Esophagus (tissue), 2 donors: Measurements from ENCODE around the gene ZNF549. TPM values are rescaled to one million over a fixed set of nuclear protein-coding genes. Genes with fewer than 3 reads are reported as not detected.

Experiments used
- H3K27ac ChIP-seq, 2 donors: one replicate each; pipeline ENCODE4 v1.5.1; 2013; ENCODE audit warnings: low read depth in 2 of 2, mild to moderate bottlenecking in 2 of 2, inconsistent platforms in 1 of 2, low read length in 1 of 2, moderate library complexity in 1 of 2
- H3K27me3 ChIP-seq, 2 donors: one replicate each; pipeline ENCODE4 v1.6.1; 2013; ENCODE audit warnings: low read length in 2 of 2, control low read depth in 1 of 2, mild to moderate bottlenecking in 1 of 2; ENCODE audit not compliant: insufficient read depth in 2 of 2, control insufficient read depth in 1 of 2
- H3K36me3 ChIP-seq, 2 donors: one replicate each; pipeline ENCODE4 v1.6.1; 2013; ENCODE audit warnings: low read length in 1 of 2; ENCODE audit not compliant: control insufficient read depth in 2 of 2, insufficient read depth in 2 of 2
- H3K4me1 ChIP-seq, 2 donors: one replicate each; pipeline ENCODE4 v1.6.1; 2013; ENCODE audit warnings: low read length in 1 of 2; ENCODE audit not compliant: control insufficient read depth in 2 of 2, insufficient read depth in 2 of 2
- H3K4me3 ChIP-seq, 2 donors: one replicate each; pipeline ENCODE4 v1.5.1; 2013; ENCODE audit warnings: low read length in 2 of 2, mild to moderate bottlenecking in 2 of 2, low read depth in 1 of 2, moderate library complexity in 1 of 2
- H3K9me3 ChIP-seq, 2 donors: one replicate each; pipeline ENCODE4 v1.6.1; 2013; ENCODE audit warnings: mild to moderate bottlenecking in 2 of 2, low read depth in 1 of 2, low read length in 1 of 2, moderate library complexity in 1 of 2; ENCODE audit not compliant: control insufficient read depth in 2 of 2, insufficient read depth in 1 of 2
- WGBS, 2 donors: extraction: QIAGEN DNeasy Blood & Tissue Kit; methylation state at CpG; one replicate each; pipeline ENCODE4 v1.1.7; 2013; 5-methylcytosine and 5-hydroxymethylcytosine counted together
- polyA plus RNA-seq, 2 donors: library from polyadenylated mRNA; stranded (reverse); fragments of 200-250 nt; gene quantifications; one replicate each; pipeline ENCODE4 v1.2.3, GENCODE V29; 2013
- donor health status: healthy with polysubstance abuse.
- donor health status: Bipolar disorder and iron deficiency.

Gene ZNF549
- polyA plus RNA-seq, 2 donors, result 0.94 to 1.2 TPM

DNA sequence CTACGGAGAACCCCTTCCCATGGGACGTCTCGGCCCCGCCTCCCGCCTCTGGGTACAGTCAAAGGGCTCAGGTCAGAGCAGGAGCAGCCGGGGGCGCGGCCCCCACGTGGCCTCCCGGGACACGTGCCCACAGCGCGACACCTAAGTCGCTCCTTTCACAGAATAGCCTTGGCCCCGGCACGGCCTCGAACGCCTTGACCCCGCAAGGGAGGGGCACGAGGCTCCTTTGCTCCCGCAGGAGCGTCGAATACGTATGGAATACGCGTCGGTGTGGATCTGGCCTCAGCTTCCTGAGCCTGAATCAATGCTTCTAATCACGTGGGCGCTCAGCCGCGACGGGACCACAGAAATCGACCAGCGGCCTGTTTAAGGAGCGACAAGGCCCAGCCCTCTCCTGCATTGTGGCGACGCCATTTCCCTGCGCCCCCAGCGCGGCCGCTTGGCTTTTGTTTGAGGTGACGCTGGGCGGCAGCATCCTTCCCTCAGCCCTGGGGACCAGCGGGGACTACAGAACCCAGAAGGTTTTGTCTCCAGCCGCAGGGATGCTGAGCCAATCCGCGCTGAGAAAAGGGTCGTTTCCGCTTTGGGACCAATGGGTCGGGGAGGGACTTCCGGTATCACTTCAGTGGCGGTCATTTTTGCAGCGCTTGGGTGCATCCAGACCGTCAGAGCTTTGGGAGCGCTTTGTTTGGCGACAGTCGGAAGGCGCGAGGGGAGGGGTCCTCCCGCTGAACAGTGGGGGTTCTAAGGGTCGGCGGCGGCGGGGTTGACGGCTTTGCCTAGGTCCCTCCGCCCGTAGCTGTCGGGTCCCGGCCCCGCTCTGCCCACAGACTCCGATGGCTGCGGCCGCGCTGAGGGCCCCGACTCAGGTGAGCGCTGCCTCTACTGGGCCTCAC is 56.6 kb downstream of the ZNF549 start, which contains the start of gene ZIK1:
Gene ZIK1, plus strand, starts transcription at position 625 of the 896 bp plus-strand sequence. Its CDS starts 212 bp downstream, at position 837.
- H3K27me3 ChIP-seq, result no peaks in the 10 kb centered on the region
- peaks cover 18 to 29% of the 10 kb centered on the region in 2 donors for H3K9me3 ChIP-seq
- H3K4me1 ChIP-seq, result peaks cover 7 to 15% of the 10 kb centered on the region in 2 donors
- peak within 1 kb of the TSS; percentile 55 to 59 for H3K4me3 ChIP-seq
- peak within 1 kb of the TSS in 1 of 2 donors; percentile 42 for H3K27ac ChIP-seq
- WGBS, 2 donors, result 5 to 7% methylated on average over 74 to 76 of the region's 76 CpGs
- peaks cover 0 to 4% of the 10 kb centered on the region in 2 donors for H3K36me3 ChIP-seq

DNA sequence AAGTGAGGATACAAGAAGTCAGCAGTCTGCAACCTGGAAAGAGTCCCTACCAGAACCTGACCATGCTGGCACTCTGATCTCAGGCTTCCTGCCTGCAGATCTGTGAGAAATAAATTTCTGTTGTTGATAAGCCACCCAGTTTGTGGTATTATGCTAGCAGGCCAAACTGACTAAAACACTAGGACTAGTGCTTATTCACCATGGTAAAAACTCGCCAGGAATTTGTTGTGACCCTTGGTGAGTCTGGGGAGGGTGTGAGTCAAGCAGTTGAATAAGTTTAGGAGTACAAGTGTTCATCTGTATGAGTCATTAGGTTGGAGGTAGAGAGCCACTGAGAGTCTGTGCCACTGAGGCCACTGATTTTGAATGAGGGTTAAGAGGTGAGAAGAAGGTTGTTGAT is 60.4 kb downstream of the ZNF549 start:
- WGBS, 2 donors, result 94 to 97% methylated on average over 1 of the region's 1 CpG
- Histone ChIP-seq H3K27ac (no peak overlapping the region), H3K36me3 (peaks cover 7 to 22% of the 10 kb centered on the region in 2 donors)

DNA sequence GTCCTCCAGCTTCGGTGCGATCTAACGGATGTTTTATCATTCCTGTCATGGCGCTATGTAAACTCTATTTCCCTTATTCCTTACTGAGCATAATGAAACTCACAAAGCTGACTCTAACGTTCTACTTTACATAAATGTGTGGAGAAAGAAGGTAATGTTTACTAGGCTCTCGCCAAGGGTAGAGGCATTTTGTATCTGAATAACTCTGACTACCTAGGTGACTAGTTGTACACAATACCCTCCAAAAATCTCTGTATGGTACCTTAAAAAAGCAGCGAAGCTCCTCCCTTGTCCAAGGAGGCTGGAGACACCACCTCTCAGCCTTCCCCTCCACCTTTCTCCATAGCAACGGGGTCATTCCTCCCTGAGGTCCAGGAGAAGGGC is 72.2 kb downstream of the ZNF549 start:
- H3K27me3 ChIP-seq, result no peaks in the 10 kb centered on the region
- H3K36me3 ChIP-seq, result peaks cover 0 to 3% of the 10 kb centered on the region in 2 donors
- H3K4me3 ChIP-seq, result peak overlapping the region; percentile 87 to 93
- WGBS, 2 donors, result 51 to 54% methylated on average over 8 of the region's 8 CpGs
- H3K4me1 ChIP-seq, result peaks cover 4 to 6% of the 10 kb centered on the region in 2 donors
- H3K9me3 ChIP-seq, result peaks cover 4 to 11% of the 10 kb centered on the region in 2 donors
- no peak overlapping the region for H3K27ac ChIP-seq

More for the DNA sequence above, 60.4 kb downstream of the ZNF549 start:
- Histone ChIP-seq H3K9me3 (peaks cover 31 to 52% of the 10 kb centered on the region in 2 donors), H3K4me1 (peaks cover 7 to 15% of the 10 kb centered on the region in 2 donors), H3K4me3 (no peak overlapping the region), H3K27me3 (no peaks in the 10 kb centered on the region)

DNA sequence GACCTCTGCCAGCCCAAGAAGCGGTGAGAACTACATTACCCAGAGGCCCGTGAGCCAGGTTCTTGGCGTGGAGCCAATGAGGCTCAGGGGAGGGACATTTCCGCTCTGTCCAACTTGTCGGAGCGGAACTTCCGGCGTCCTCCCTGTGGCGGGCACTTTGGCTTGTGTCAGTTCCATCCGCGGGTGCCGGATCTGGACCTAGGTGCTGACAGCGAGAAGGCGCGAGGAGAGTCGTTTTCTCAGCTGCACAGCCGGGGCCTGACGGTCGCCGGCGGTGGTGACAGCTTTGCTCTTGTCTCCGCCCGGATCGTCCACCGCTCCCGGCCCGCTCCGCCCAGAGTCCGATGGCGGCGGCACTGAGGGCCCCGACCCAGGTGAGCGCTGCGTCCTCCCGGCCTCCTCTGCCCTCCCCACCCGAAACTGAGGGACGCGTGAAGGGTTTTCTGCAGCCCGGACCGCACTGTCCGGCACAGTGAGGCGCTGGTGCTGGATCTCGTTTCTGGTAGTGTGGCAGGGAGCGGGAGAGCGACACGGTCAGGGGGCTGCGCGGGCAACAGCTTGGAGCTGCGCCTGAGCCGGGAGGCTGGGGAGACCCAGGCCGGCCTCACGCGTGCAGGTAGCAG is 72.7 kb downstream of the ZNF549 start, which contains the start of gene ZNF530:
Gene ZNF530, plus strand, starts transcription at position 125 of the 623 bp plus-strand sequence. CDS start 4,461 bp downstream, outside the sequence.
- Histone ChIP-seq H3K9me3 (peaks cover 8 to 15% of the 10 kb centered on the region in 2 donors), H3K4me1 (peaks cover 4 to 6% of the 10 kb centered on the region in 2 donors), H3K4me3 (peak within 1 kb of the TSS; percentile 87 to 93), H3K27ac (peak within 1 kb of the TSS in 1 of 2 donors; percentile 57), H3K27me3 (no peaks in the 10 kb centered on the region), H3K36me3 (peaks cover 0 to 7% of the 10 kb centered on the region in 2 donors)
- 1% methylated on average over 42 to 53 of the region's 53 CpGs for WGBS, 2 donors

DNA sequence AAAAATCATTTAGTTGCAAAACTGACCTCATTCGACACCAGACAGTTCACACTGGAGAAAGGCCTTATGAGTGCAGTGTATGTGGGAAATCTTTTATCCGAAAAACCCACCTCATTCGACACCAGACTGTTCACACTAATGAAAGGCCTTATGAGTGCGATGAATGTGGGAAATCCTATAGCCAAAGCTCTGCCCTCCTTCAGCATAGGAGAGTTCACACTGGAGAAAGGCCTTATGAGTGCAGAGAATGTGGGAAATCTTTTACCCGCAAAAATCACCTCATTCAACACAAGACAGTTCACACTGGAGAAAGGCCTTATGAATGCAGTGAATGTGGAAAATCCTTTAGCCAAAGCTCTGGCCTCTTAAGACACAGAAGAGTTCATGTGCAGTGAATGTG is 79.8 kb downstream of the ZNF549 start:
- Histone ChIP-seq H3K4me3 (no peak overlapping the region), H3K9me3 (peaks cover 21 to 41% of the 10 kb centered on the region in 2 donors), H3K27me3 (no peaks in the 10 kb centered on the region), H3K4me1 (no peaks in the 10 kb centered on the region), H3K36me3 (peaks cover 9 to 21% of the 10 kb centered on the region in 2 donors), H3K27ac (no peak overlapping the region)
- 97 to 98% methylated on average over 5 of the region's 5 CpGs for WGBS, 2 donors

Other genes with a start within 250 kb of the ZNF549 start
- gene ZNF460, start 246.9 kb upstream of the ZNF549 start, polyA plus RNA-seq, result 1 to 10 TPM in 1 of 2 donors, under 1 TPM in 1; 0.75 to 3.8 TPM
- 1 to 10 TPM; 1.4 to 2.6 TPM for gene ZNF543, start 206.9 kb upstream of the ZNF549 start, polyA plus RNA-seq
- 1 to 10 TPM; 2.2 to 3.0 TPM for gene ZNF304, start 176.1 kb upstream of the ZNF549 start, polyA plus RNA-seq
- 10 to 100 TPM; 19.6 to 25.8 TPM for gene TRAPPC2B, start 163.8 kb upstream of the ZNF549 start, polyA plus RNA-seq
- 1 to 10 TPM; 1.3 to 2.7 TPM for gene ZNF547, start 163.8 kb upstream of the ZNF549 start, polyA plus RNA-seq
- 1 to 10 TPM; 4.1 TPM for gene ZNF548, start 137.5 kb upstream of the ZNF549 start, polyA plus RNA-seq
- gene ZNF17, start 116.2 kb upstream of the ZNF549 start, polyA plus RNA-seq, result 1 to 10 TPM; 2.2 to 3.2 TPM
- 1 to 10 TPM; 2.6 to 6.4 TPM for gene ZNF749, start 92.0 kb upstream of the ZNF549 start, polyA plus RNA-seq
- under 1 TPM; 0.14 to 0.19 TPM for gene VN1R1, start 70.2 kb upstream of the ZNF549 start, polyA plus RNA-seq
- gene ZNF772, start 49.8 kb upstream of the ZNF549 start, polyA plus RNA-seq, result 1 to 10 TPM in 1 of 2 donors, under 1 TPM in 1; 0.96 to 1.6 TPM
- gene ZNF419, start 39.6 kb upstream of the ZNF549 start, polyA plus RNA-seq, result 1 to 10 TPM; 2.9 to 3.6 TPM
- 1 to 10 TPM; 1.4 to 3.0 TPM for gene ZNF773, start 27.4 kb upstream of the ZNF549 start, polyA plus RNA-seq
- 1 to 10 TPM; 2.0 to 2.6 TPM for gene ZNF550, start 32.5 kb downstream of the ZNF549 start, polyA plus RNA-seq
- 1 to 10 TPM; 2.3 to 3.7 TPM for gene ZNF416, start 51.6 kb downstream of the ZNF549 start, polyA plus RNA-seq
- gene ZIK1, start 56.8 kb downstream of the ZNF549 start, polyA plus RNA-seq, result 1 to 10 TPM in 1 of 2 donors, under 1 TPM in 1; 0.43 to 1.3 TPM
- gene ZNF530, start 72.5 kb downstream of the ZNF549 start, polyA plus RNA-seq, result 1 to 10 TPM; 1.1 to 1.9 TPM
- gene ZNF134, start 86.9 kb downstream of the ZNF549 start, polyA plus RNA-seq, result 1 to 10 TPM; 2.8 to 5.1 TPM
- gene ZNF211, start 105.8 kb downstream of the ZNF549 start, polyA plus RNA-seq, result 1 to 10 TPM; 4.3 to 5.7 TPM
- under 1 TPM; 0.01 to 0.08 TPM for gene ZSCAN4, start 141.6 kb downstream of the ZNF549 start, polyA plus RNA-seq
- 1 to 10 TPM; 1.2 to 2.2 TPM for gene ZNF551, start 154.6 kb downstream of the ZNF549 start, polyA plus RNA-seq
- 1 to 10 TPM in 1 of 2 donors, under 1 TPM in 1; 0.98 to 1.6 TPM for gene ZNF154, start 181.8 kb downstream of the ZNF549 start, polyA plus RNA-seq
- 1 to 10 TPM; 1.3 to 1.5 TPM for gene ZNF671, start 200.3 kb downstream of the ZNF549 start, polyA plus RNA-seq
- 1 to 10 TPM; 2.9 to 3.3 TPM for gene ZNF776, start 219.5 kb downstream of the ZNF549 start, polyA plus RNA-seq
- gene ZNF586, start 242.3 kb downstream of the ZNF549 start, polyA plus RNA-seq, result 1 to 10 TPM; 5.0 to 5.4 TPM